ENCODE data around the gene RIN2. TPM values are rescaled to one million over a fixed set of nuclear protein-coding genes. Genes with fewer than 3 reads are reported as not detected.

Gene RIN2
- total RNA-seq, 6 experiments from 2014 or later = 7.0 to 37.7 (median 13.8) TPM

DNA sequence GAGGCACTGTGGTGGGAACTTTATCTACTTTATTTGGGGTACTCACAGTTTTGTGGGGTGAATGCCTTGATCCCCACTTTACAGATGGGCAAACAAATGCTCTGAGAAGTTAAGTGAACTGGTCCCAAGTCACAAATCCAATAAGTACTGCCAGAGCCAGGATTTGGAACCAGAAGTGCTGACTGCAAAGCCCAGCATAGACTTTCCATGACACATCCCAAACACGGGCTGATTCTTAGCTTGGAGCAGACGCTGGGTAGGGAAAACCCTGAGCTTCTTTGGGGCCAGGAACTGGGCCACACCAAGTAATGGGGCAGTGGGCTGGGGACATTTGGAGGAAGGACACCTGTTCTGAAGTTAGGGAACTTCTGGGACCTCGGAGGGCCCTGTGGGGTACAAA lies 20.3 kb downstream of the RIN2 start:
- no peak overlapping the region for H3K27ac ChIP-seq
- no peaks in the 10 kb centered on the region for H3K36me3 ChIP-seq
- DNase-seq (no peak), ATAC-seq (no peak)
- TF ChIP-seq POLR2A (IDR thresholded peaks at IDR 0.05) = no peak
- TF ChIP-seq, protein P1, sequence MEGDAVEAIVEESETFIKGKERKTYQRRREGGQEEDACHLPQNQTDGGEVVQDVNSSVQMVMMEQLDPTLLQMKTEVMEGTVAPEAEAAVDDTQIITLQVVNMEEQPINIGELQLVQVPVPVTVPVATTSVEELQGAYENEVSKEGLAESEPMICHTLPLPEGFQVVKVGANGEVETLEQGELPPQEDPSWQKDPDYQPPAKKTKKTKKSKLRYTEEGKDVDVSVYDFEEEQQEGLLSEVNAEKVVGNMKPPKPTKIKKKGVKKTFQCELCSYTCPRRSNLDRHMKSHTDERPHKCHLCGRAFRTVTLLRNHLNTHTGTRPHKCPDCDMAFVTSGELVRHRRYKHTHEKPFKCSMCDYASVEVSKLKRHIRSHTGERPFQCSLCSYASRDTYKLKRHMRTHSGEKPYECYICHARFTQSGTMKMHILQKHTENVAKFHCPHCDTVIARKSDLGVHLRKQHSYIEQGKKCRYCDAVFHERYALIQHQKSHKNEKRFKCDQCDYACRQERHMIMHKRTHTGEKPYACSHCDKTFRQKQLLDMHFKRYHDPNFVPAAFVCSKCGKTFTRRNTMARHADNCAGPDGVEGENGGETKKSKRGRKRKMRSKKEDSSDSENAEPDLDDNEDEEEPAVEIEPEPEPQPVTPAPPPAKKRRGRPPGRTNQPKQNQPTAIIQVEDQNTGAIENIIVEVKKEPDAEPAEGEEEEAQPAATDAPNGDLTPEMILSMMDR (IDR thresholded peaks at IDR 0.05) = no peak
- peaks cover 0 to 17% (median 0%) of the 10 kb centered on the region in 4 donors for H3K4me1 ChIP-seq
- no peaks in the 10 kb centered on the region for H3K9me3 ChIP-seq
- H3K27me3 ChIP-seq = no peaks in the 10 kb centered on the region
- no peak overlapping the region for H3K4me3 ChIP-seq
- 90% methylated on average over 2 of the region's 3 CpGs for WGBS (ENCODE audit: insufficient coverage, low coverage, low lambda C conversion rate, missing lambda C conversion rate)
- intact Hi-C loops (cut with DNase I) = no loop called here

DNA sequence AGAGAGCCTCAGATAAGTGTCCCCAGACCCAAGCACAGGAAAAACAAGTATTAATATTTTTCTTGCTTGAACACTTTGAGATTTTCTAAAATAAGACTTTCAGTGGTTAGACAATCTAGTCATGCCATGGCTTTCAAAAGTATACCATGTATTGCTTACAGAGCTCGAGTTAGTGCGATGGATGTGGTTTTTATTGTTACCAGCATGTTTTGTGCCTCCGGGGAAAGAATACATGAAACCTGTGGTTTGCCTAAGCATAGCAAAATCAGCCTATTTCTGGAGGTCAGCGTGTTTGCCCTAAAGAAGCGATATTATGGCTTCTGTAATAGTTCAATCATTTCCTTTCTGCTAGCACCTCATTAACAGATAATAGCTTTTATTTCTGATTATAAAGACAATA lies 21.6 kb downstream of the RIN2 start:
- intact Hi-C loops (cut with DNase I) = loop anchor here (10.0 kb wide), 3 partner anchors 85 to 215 kb away; no protein-coding TSS in a partner anchor
- no peak for DNase-seq
- Histone ChIP-seq H3K27me3 (no peaks in the 10 kb centered on the region), H3K4me3 (no peak overlapping the region), H3K9me3 (no peaks in the 10 kb centered on the region), H3K4me1 (peaks cover 0 to 14% (median 0%) of the 10 kb centered on the region in 4 donors), H3K36me3 (no peaks in the 10 kb centered on the region), H3K27ac (no peak overlapping the region)
- 64% methylated on average over 5 of the region's 5 CpGs for WGBS (ENCODE audit: insufficient coverage, low coverage, low lambda C conversion rate, missing lambda C conversion rate)
- ATAC-seq = no peak
- TF ChIP-seq, protein P1 (IDR thresholded peaks at IDR 0.05) = no peak
- TF ChIP-seq POLR2A (IDR thresholded peaks at IDR 0.05) = no peak

DNA sequence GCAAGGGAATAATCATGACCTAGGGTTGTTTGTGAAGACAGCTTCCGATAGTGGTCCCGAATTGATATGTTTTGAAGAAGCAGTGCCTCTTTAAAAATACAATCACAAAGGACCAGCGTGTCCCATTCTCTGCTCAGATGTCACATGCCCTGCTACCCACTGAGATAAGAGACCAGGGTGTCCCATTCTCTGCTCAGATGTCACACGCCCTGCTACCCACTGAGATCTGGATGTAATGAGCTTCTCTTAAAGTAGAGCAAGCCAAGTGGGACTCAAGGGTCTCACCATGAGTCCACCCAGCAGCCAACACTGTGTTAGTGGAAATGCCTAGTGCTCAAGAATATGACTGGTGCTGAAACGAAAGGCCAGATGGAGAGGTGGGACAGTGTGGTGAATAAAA lies 22.2 kb downstream of the RIN2 start:
- H3K27me3 ChIP-seq = no peaks in the 10 kb centered on the region
- no peak for DNase-seq
- intact Hi-C loops (cut with DNase I) = loop anchor here (10.0 kb wide), 3 partner anchors 85 to 215 kb away; no protein-coding TSS in a partner anchor
- H3K4me3 ChIP-seq = no peak overlapping the region
- TF ChIP-seq, protein P1 (IDR thresholded peaks at IDR 0.05) = no peak
- no peak for TF ChIP-seq POLR2A (IDR thresholded peaks at IDR 0.05)
- H3K36me3 ChIP-seq = no peaks in the 10 kb centered on the region
- H3K9me3 ChIP-seq = no peaks in the 10 kb centered on the region
- 68% methylated on average over 5 of the region's 5 CpGs for WGBS (ENCODE audit: insufficient coverage, low coverage, low lambda C conversion rate, missing lambda C conversion rate)
- H3K4me1 ChIP-seq = peaks cover 0 to 14% (median 0%) of the 10 kb centered on the region in 4 donors
- no peak overlapping the region for H3K27ac ChIP-seq
- no peak for ATAC-seq

DNA sequence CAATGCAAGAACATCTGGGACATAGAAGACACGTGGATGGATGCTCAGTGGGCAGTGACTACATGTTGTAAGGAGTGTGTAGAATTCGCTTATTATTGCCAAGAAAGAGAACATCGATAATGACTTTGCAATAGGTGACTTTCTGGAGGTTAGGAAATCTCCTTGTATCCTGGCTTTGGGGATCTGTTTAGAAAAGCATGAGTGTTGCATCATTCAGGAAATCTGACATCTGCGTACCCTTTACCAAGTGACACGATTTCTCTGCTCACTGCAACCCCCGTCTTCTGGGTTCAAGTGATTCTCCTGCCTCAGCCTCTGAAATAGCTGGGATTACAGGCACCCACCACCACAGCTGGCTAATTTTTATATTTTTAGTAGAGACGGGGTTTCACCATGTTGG lies 23.2 kb downstream of the RIN2 start:
- ATAC-seq = no peak
- H3K4me3 ChIP-seq = no peak overlapping the region
- no peaks in the 10 kb centered on the region for H3K27me3 ChIP-seq
- H3K9me3 ChIP-seq = no peaks in the 10 kb centered on the region
- WGBS (ENCODE audit: insufficient coverage, low coverage, low lambda C conversion rate, missing lambda C conversion rate) = 82% methylated on average over 7 of the region's 7 CpGs
- no peak for TF ChIP-seq POLR2A (IDR thresholded peaks at IDR 0.05)
- TF ChIP-seq, protein P1 (IDR thresholded peaks at IDR 0.05) = no peak
- peaks cover 0 to 13% (median 0%) of the 10 kb centered on the region in 4 donors for H3K4me1 ChIP-seq
- no peak overlapping the region for H3K27ac ChIP-seq
- intact Hi-C loops (cut with DNase I) = loop anchor here (10.0 kb wide), 3 partner anchors 86 to 214 kb away; no protein-coding TSS in a partner anchor
- DNase-seq = no peak
- no peaks in the 10 kb centered on the region for H3K36me3 ChIP-seq

Data from right lobe of liver (tissue), 6 donors.